ENCODE results near the gene IDE.

The IDE gene

GRCh38 chr10:92567952-92568600 is 5.8 kb downstream of the IDE start:
- DNase-seq (ENCODE audit: low read depth): no peak

- DNase-seq (ENCODE audit: low read depth): no peak
Measured at GRCh38 chr10:92562424-92562823, 11.5 kb downstream of the IDE start.

- DNase-seq (ENCODE audit: low read depth): no peak
Measured at GRCh38 chr10:92559046-92559445, 14.8 kb downstream of the IDE start.

- DNase-seq (ENCODE audit: low read depth): no peak
Measured at GRCh38 chr10:92553959-92554358, 19.9 kb downstream of the IDE start.

GRCh38 chr10:92552310-92552709 is 21.6 kb downstream of the IDE start:
- DNase-seq (ENCODE audit: low read depth): no peak

GRCh38 chr10:92550924-92551323 is 23.0 kb downstream of the IDE start:
- DNase-seq (ENCODE audit: low read depth): no peak

- DNase-seq (ENCODE audit: low read depth): no peak
Measured at GRCh38 chr10:92547676-92548075, 26.2 kb downstream of the IDE start.

- no peak for DNase-seq (ENCODE audit: low read depth)
Measured at GRCh38 chr10:92545556-92545955, 28.3 kb downstream of the IDE start.

- no peak for DNase-seq (ENCODE audit: low read depth)
Measured at GRCh38 chr10:92544296-92544695, 29.6 kb downstream of the IDE start.

GRCh38 chr10:92542458-92542857 is 31.4 kb downstream of the IDE start:
- no peak for DNase-seq (ENCODE audit: low read depth)

GRCh38 chr10:92541583-92541982 is 32.3 kb downstream of the IDE start:
- no peak for DNase-seq (ENCODE audit: low read depth)

- no peak for DNase-seq (ENCODE audit: low read depth)
Measured at GRCh38 chr10:92538231-92538958, 35.5 kb downstream of the IDE start.

GRCh38 chr10:92530891-92531535 is 42.9 kb downstream of the IDE start:
- no peak for DNase-seq (ENCODE audit: low read depth)

GRCh38 chr10:92530421-92530820 is 43.5 kb downstream of the IDE start:
- no peak for DNase-seq (ENCODE audit: low read depth)

- DNase-seq (ENCODE audit: low read depth): no peak
Measured at GRCh38 chr10:92527716-92528115, 46.2 kb downstream of the IDE start.

- no peak for DNase-seq (ENCODE audit: low read depth)
Measured at GRCh38 chr10:92523639-92524038, 50.3 kb downstream of the IDE start.

- peak; percentile 27 for DNase-seq (ENCODE audit: low read depth)
Measured at GRCh38 chr10:92517034-92517655, 56.7 kb downstream of the IDE start.

GRCh38 chr10:92508866-92509265 is 65.0 kb downstream of the IDE start:
- no peak for DNase-seq (ENCODE audit: low read depth)

- DNase-seq (ENCODE audit: low read depth): no peak
Measured at GRCh38 chr10:92506336-92506735, 67.6 kb downstream of the IDE start.

GRCh38 chr10:92505044-92505443 is 68.8 kb downstream of the IDE start:
- DNase-seq (ENCODE audit: low read depth): no peak

GRCh38 chr10:92502296-92502808 is 71.5 kb downstream of the IDE start:
- no peak for DNase-seq (ENCODE audit: low read depth)

- DNase-seq (ENCODE audit: low read depth): no peak
Measured at GRCh38 chr10:92493362-92493761, 80.5 kb downstream of the IDE start.
